ENCODE measurements around the gene CPA2. TPM values are rescaled to one million over a fixed set of nuclear protein-coding genes. Genes with fewer than 3 reads are reported as not detected.

CPA2 gene
- polyA plus RNA-seq, 1 donor from 2014 or later = not detected

DNA sequence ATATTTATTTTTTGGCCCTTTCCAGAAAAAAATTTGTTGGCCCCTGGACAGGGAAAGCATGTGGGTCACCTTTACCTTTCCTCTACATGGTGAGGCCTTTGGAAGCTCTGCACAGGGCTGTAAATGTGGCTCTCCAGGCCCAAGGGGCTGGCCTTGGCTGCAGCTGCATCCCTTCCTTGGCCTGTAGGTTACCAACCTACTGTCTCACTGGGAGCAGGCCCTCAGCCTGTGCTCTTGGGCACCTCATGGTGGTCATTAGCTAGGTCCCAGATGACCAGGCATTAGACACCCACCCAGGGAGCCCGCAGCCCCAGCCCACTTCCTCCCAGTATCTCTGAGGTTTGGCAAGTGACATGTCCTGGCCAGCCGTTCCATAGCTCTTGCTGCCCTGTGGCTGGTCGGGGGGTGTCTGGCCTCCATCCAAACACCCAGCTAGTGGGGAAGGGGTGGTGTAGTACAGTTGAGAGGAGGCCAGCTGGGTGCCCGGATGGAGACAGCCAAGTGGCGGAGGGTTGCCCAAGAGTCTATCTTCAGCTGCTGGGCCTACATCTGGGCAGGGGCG, 70.8 kb downstream of the CPA2 start:
- Mint-ChIP-seq H3K4me3 (no peak overlapping the region), H3K4me1 (no peaks in the 10 kb centered on the region), H3K27ac (no peak overlapping the region), H3K9me3 (no peaks in the 10 kb centered on the region), H3K36me3 (no peaks in the 10 kb centered on the region), H3K27me3 (no peaks in the 10 kb centered on the region)

DNA sequence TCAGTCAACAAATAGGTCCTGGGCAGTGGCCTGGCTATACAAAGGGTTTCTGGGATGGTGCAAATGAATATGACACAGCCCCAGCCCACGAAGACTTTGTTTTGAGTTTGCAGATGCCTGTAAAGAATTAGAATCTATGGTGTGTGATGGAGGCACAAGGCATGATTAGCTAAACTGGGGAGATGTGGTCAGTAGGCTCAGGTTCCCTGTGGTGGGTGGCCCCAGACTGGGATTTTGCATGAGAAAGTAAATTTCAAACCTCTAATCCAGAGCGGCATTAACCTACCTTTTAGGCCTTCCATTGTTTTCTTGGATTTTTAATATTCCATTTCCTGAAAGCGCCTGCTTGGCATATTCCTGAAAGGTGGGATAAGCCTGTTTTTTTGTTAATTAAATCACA, 71.6 kb downstream of the CPA2 start:
- Mint-ChIP-seq H3K4me3 (no peak overlapping the region), H3K27me3 (no peaks in the 10 kb centered on the region), H3K27ac (no peak overlapping the region), H3K36me3 (no peaks in the 10 kb centered on the region), H3K4me1 (no peaks in the 10 kb centered on the region), H3K9me3 (no peaks in the 10 kb centered on the region)

Other genes with a start within 250 kb of the CPA2 start
- 13.3 TPM for gene ZC3HC1, start 215.5 kb upstream of the CPA2 start, polyA plus RNA-seq
- 2.1 TPM for gene KLHDC10, start 196.3 kb upstream of the CPA2 start, polyA plus RNA-seq
- gene TMEM209, start 61.5 kb upstream of the CPA2 start, polyA plus RNA-seq = 39.0 TPM
- not detected for gene SSMEM1, start 59.0 kb upstream of the CPA2 start, polyA plus RNA-seq
- not detected for gene CPA4, start 26.3 kb downstream of the CPA2 start, polyA plus RNA-seq
- gene CPA5, start 78.0 kb downstream of the CPA2 start, polyA plus RNA-seq = not detected
- gene CPA1, start 113.6 kb downstream of the CPA2 start, polyA plus RNA-seq = not detected
- 6.0 TPM for gene CEP41, start 174.2 kb downstream of the CPA2 start, polyA plus RNA-seq
- gene MEST, start 225.2 kb downstream of the CPA2 start, polyA plus RNA-seq = 5.7 TPM